CD4-positive, alpha-beta T cell treated with Interleukin-10 for 1 hour (primary cell): ENCODE data around the gene SYVN1.
"Not testable (repeated sequence)": the region's sequence is repeated elsewhere in the genome, so short reads cannot be mapped to it uniquely, and the experiment has no call there.

Experiments used
- DNase-seq: peaks from one replicate; pipeline ENCODE4 v3.0.0-alpha.2; 2020

The SYVN1 gene

DNA sequence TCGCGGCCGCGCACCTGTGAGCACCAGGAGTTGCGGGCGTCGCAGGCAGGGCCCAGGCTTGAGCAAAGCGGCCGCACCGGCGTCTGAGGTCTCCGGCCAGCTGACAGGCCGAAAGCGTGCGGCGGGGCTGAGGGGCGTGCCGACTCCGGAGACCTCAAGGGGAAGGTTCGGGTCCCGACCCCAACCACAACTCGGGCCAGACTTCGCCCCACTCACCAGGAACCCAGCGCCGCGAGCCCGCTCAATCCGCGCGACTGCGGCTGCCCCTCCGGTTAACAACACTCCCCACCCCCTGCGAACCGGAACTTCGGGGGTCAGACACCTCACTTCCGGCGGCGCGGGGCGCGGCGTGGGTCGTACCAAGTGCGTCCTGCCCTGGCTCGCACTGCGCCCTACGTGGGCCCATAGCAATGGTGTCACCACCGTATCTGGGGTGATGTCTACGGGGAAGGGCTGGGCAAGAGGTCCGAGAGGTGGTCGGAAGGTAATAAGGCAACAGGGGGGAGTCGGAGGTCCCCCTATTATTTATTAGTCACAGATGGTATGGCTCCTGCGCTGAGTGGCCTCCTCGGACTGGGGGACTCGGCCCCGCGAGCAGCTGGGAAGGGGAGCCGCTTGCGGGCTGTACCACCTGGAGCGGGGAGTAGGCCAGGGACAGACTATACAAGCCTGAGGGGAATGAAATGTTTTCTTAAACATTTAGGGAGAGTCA lies at the start of gene SYVN1:
Gene SYVN1 (minus strand): TSS at position 280 of the 712 bp plus-strand sequence. CDS start 918 bp downstream, outside the sequence.
- DNase-seq, result peak; percentile 93

- no peak for DNase-seq
These were observed 49.0 kb upstream of the SYVN1 start for GRCh38 chr11:65183201-65183891.

GRCh38 chr11:65182258-65183170 lies 48.2 kb upstream of the SYVN1 start:
- no peak for DNase-seq

DNA sequence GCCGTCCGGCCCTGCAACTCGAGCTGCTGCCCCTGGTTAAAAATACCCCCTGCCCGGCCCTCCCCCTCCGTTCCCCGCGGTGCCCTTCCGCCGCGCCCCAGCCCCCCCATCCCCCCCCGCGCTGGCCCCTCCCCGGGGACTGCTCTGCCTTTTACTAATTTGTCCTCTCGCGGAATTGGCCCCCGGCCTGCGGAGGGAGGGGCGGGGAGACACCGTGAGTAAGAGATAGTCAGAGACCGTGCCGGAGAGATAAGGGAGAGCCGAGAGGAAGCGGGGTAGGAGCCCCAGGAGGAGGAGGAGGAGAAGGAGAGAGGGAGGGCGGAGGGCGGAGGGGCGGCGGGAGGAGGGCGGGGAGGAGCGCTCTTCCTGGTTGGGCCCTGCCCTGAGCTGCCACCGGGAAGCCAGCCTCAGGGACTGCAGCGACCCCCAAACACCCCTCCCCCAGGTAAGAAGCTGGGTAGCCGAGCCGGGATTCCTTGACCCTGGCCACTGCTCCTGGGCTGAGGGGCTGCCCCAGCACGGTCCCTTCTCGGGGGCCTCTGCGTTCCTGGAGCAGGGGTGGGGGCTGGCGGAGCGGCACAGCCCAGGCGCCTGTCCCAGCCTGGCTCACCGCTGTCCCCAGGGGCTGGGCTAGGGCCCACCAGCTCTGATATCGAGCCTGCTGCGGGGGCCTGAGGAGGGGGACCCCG lies 47.4 kb upstream of the SYVN1 start, which contains the start of gene CAPN1:
Gene CAPN1 (plus strand): TSS at position 360 of the 689 bp plus-strand sequence. CDS start 774 bp downstream, outside the sequence.
- peak; percentile 83 for DNase-seq

GRCh38 chr11:65180877-65181568 lies 46.7 kb upstream of the SYVN1 start:
- peak; percentile 60 for DNase-seq

- not testable (repeated sequence) for DNase-seq
These were observed 40.3 kb upstream of the SYVN1 start for GRCh38 chr11:65174571-65175010.

DNA sequence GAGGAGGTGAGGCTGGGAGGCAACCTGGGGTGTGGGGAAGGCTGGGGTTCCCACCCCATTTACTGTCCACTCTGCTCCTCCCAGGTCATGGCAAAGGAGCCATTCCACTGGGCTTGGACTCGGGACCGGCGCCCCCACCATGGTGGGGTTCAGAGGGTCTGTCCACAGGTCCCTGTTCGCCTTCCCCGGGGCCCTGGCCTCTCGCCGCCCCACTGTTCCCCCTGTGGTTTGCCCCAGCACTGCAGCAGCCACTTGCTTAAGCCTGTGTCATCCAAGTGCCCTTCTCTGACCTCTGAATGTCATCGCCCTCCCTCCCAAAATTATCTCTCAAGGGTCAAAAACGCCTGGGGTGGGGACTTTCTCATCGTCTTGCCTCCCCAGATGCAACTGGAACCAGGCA lies 38.3 kb upstream of the SYVN1 start:
- no peak for DNase-seq

- DNase-seq, result no peak
These were observed 35.8 kb upstream of the SYVN1 start, which contains the start of gene SPDYC for GRCh38 chr11:65170058-65170534. Gene SPDYC (plus strand): TSS chr11:65170233. CDS start chr11:65171358, 1,125 bp downstream.

DNA sequence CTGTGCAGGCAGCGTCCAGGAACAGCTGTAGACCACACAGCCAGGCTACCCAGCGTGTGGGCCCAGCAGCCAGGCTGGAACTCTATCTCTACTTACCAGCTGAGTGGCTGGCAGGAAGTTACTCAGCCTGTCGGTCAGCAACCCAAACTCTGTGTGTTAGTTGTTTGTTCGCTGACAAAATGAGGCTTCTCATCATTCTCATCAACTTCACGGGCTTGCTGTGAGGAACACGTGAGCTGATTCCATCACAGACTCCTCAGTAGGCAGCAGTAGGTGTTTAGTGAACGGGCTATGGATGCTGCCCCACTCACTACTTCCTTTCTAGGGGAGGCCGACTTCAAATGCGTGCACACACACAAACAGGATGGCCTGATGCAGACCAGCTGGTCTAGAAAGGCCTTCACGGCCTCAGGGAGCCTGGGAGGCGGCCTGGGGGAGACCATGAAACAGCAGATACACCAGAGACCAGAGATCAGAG lies 34.9 kb upstream of the SYVN1 start:
- DNase-seq, result no peak

GRCh38 chr11:65167656-65168055 lies 33.3 kb upstream of the SYVN1 start:
- DNase-seq, result no peak

DNA sequence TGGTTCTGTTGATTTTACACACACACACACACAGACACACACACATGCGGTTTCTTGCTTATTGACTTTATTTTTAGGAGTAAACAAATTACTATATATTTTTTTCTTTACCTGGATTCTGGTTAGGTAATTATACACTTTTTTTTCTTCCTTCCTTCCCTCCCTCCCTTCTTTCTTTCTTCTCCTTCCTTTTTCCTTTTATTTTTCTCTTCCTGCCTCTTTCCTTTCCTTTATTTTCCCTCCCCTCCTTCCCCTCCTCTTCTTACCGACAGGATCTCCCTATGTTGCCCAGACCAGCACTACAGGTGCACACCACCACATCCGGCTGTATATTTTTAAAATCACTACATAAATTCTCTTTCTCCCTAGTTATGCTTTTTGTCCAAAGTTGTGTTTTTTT lies 32.6 kb upstream of the SYVN1 start:
- no peak for DNase-seq

GRCh38 chr11:65165410-65166317 lies 31.3 kb upstream of the SYVN1 start:
- no peak for DNase-seq

DNA sequence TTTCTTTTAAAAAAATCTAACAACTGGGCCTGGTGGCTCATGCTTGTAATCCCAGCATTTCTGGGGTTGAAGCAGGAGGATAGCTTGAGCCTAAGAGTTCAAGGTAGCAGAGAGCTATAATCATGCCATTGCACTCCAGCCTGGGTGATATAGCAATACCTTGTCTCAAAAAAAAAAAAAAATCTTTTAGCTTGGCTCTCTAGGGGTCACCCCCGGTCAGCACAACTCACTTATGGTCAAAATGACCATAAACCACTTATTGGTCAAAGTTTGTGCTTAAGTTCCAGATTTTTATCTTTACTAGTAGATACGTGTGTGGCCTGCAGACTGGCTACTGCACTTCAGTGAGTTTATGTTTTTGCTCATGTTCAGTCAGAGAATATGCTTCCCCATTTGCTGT lies 29.4 kb upstream of the SYVN1 start:
- DNase-seq, result no peak

DNA sequence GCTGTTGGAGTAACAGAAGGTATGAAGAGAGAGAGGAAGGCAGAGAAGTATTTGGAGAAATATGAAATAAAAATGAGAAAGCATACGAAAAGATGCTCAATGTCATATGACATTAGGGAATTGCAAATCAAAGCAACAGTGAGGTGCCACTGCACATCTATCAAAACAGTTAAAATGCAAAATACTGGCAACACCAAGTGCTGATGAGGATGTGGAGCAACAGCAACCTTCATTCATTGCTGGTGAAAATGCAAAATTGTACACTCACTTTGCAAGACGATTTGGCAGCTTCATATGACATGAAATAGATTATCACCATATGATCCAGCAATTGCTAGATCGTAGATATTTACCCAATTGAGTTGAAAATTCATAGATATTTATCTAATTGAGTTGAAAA lies 26.3 kb upstream of the SYVN1 start:
- DNase-seq, result no peak

DNA sequence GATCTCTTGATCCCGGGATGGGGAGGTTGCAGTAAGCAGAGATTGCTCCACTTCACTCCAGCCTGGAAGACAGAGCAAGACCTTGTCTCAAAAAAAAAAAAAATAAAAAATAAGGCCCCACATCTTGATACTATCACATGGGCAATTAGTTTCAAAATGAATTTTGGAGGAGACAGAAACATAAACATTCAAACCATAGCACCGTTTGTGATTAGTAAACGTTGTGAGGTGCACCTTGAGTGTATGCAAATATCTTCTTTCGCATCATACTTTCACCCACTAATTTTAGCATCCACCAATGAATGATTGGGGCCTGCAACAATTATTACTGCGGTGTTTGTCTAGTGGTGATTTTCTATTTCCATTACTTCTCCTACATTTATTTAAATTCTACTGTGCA lies 24.7 kb upstream of the SYVN1 start:
- DNase-seq, result no peak

DNA sequence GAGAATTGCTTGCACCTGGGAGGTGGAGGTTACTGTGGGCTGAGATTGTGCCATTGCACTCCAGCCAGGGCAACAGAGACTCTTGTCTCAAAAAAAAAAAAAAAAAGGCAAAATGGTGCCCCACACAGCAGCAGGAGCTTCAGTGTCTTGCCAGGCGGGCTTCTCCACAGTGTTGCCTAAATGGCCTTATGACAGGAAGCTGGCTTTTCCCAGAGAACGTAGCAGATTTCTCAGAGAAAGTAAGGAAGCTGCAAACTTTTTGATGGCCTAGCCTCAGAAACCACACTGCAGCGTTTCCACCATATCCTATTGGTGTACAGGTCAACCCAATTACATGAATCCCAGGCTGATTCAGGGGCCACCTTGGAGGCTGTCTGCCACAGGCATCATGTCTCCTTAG lies 23.0 kb upstream of the SYVN1 start:
- DNase-seq, result no peak

GRCh38 chr11:65156926-65157325 lies 22.6 kb upstream of the SYVN1 start:
- no peak for DNase-seq

DNA sequence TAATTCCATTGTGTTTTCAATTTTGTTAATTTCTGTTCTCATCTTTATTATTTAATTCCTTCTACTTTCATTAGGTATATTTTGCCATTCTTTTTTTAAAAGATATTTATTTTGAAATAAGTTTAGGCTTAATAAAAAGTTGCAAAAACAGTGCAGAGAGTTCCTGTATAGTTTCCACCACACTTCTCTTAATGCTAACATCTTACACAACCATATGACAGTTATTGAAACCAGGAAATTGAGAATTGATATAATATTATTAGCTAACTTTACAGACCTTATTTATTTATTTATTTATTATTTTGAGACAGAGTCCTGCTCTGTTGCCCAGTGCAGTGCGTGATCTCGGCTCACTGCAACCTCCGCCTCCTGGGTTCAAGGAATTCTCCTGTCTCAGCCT lies 21.9 kb upstream of the SYVN1 start:
- no peak for DNase-seq

GRCh38 chr11:65152122-65152521 lies 17.8 kb upstream of the SYVN1 start:
- no peak for DNase-seq

DNA sequence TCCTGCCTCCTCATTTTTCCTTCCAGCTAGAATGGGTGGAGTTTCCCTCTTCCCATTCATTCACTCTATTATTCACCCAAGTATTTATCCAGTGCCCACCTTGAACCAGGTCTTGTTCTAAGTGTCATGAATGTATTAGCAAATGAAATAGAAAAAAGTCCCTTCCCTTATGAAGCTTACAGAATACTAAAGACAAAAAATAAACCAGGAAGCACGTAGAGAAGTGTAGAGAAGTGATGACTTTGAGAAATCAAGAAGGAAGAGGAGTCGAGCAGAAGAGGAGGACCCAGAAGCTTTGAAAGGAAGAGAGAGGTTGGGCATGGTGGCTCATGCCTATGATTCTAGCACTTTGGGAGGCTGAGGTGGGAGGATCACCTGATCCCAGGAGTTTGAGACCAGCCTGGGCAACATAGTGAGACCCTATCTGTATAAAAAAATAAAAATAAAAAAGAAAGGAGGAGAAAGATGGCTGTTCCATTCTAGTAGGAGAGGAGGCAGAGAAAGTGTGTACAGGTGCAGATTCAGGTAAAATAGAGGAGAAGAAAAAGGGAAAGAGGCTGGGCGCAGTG lies 17.1 kb upstream of the SYVN1 start:
- no peak for DNase-seq
